Heart left ventricle (tissue), 16 donors: Measurements from ENCODE around the gene TSPAN6. TPM values are rescaled to one million over a fixed set of nuclear protein-coding genes. Genes with fewer than 3 reads are reported as not detected.

Experiments used
- ATAC-seq, 4 donors: fragments of 200-7000 bp; cut with Tn5 transposase; one replicate each; pipeline ENCODE4 v1.9.1; 2020 to 2022; ENCODE audit warnings: moderate library complexity in 4 of 4, mild to moderate bottlenecking in 3 of 4, moderate number of reproducible peaks in 1 of 4
- DNase-seq, 5 donors: peaks; one replicate each; pipeline ENCODE4 v3.0.0-alpha.2; 2020
- H3K27ac ChIP-seq, 12 donors: fragments of 200-600 bp; sonication (generic) in 4 of 12; one replicate each; pipeline versions ENCODE4 v1.5.0 to v1.8.0; 2016 to 2022; ENCODE audit warnings: mild to moderate bottlenecking in 2 of 12
- H3K27me3 ChIP-seq, 9 donors: fragments of 200-600 bp; sonication (generic) in 2 of 9; one replicate each; pipeline versions ENCODE4 v1.5.1 to v1.8.0; 2016 to 2022; ENCODE audit warnings: mild to moderate bottlenecking in 3 of 9
- H3K36me3 ChIP-seq, 9 donors: fragments of 200-600 bp; sonication (generic) in 2 of 9; one replicate each; pipeline versions ENCODE4 v1.5.0 to v1.8.0; 2018 to 2022; ENCODE audit warnings: mild to moderate bottlenecking in 2 of 9
- H3K4me1 ChIP-seq, 12 donors: fragments of 200-600 bp; sonication (generic) in 4 of 12; one replicate each; pipeline versions ENCODE4 v1.5.0 to v1.8.0; 2016 to 2022; ENCODE audit warnings: mild to moderate bottlenecking in 3 of 12
- H3K4me3 ChIP-seq, 12 donors: fragments of 200-600 bp; sonication (generic) in 4 of 12; one replicate each; pipeline versions ENCODE4 v1.5.0 to v1.8.0; 2017 to 2022; ENCODE audit warnings: mild to moderate bottlenecking in 9 of 12, moderate library complexity in 4 of 12
- H3K9me3 ChIP-seq, 12 donors: fragments of 200-600 bp; sonication (generic) in 4 of 12; one replicate each; pipeline versions ENCODE4 v1.5.0 to v1.8.0; 2016 to 2022; ENCODE audit warnings: mild to moderate bottlenecking in 1 of 12
- CTCF ChIP-seq, 12 donors: fragments of 200-600 bp; sonication (generic) in 4 of 12; IDR thresholded peaks; one replicate each; pipeline versions ENCODE4 v1.5.0 to v1.8.0; 2018 to 2022; ENCODE audit warnings: antibody characterized with exemption in 12 of 12, mild to moderate bottlenecking in 5 of 12
- POLR2A ChIP-seq, 2 donors: fragments of 450-650 bp; IDR thresholded peaks; one replicate each; pipeline ENCODE4 v1.6.1; 2017; ENCODE audit warnings: antibody characterized with exemption in 2 of 2, mild to moderate bottlenecking in 2 of 2, moderate library complexity in 2 of 2
- WGBS, 4 donors: extraction: QIAGEN DNeasy Blood & Tissue Kit in 2 of 4; methylation state at CpG; one replicate each; pipeline versions ENCODE4 v1.1.5 to v1.1.7; 2013 to 2018; 5-methylcytosine and 5-hydroxymethylcytosine counted together
- intact Hi-C, 10 donors: fragments of 100-400 bp; cut with DNase I; formaldehyde crosslinking; loops; one replicate each; pipeline versions ENCODE4 v1.11.1 to v1.14.2; 2022
- polyA plus RNA-seq, 2 donors: library from polyadenylated mRNA; stranded (reverse); fragments of 200-250 nt; gene quantifications; one replicate each; pipeline ENCODE4 v1.2.3, GENCODE V29; 2013
- total RNA-seq, 9 donors: library from RNA; depleted of rRNA in 2 of 9; stranded (reverse); fragments of >200 nt in 2 of 9; fragmentation: NEBNext Ultra II Directional in 3 of 9; extraction: Animal tissue kit (Norgen Biotek cat#: 25700) in 3 of 9; gene quantifications; one replicate each; pipeline versions ENCODE4 v1.1.0 to v1.2.4, GENCODE V29; 2016 to 2023
- donor health status: ischemic (EF 13 %, LVEDD 7.1; RV severe dilation, severe dysfunction).
- donor health status: healthy with polysubstance abuse.
- donor health status: DM: no; HTN: yes; CAD: no.
- donor health status: DM: no; HTN: no; CAD: no.
- donor health status: ischemic (EF 25% LVEDD 6.9; RV normal size, moderate dysfunction).
- donor health status: ischemic (EF 25% LVEDD 5.7; RV mildly dilated, moderate dysfunction).
- donor health status: healthy.
- donor health status: DM: yes; HTN: yes; CAD: no.
- donor health status: ischemic (EF 35%, LVEDD 5.7; RV mildly dilated, moderate dysfunction).
- donor health status: nonischemic (EF 11% LVEDD 7.7; RV severe dilation, severe dysfunction).
- donor health status: DM: yes; HTN: yes; CAD: no.
- donor health status: PGD.
- donor health status: ischemic (EF 29% LVEDD 5.4; RV normal size, mild dysfunction).
- donor health status: nonischemic (EF 23%, LVEDD 6.1; RV moderate dilation, normal function).

The TSPAN6 gene
- total and polyA plus RNA-seq, 11 donors: 3.2 to 9.0 (median 5.3) TPM

DNA sequence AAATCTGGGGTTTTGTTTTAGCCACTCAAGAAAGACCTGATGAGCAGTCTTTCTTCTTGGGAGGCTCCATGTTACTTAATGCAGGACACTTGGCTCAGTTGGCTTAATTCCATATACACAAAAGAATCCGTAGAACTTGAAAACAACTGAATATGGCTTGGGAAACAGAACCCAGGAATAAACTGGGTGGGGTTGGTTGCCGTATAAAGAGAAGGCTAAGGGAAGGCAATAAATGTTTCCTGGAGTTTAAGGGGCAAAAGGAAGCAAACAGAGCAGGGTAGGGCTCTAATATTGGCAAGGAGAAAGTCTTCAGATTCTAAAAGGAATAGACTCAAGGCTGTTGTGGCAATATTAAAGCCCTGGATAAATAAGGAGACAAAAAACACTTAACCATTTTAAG, 43.5 kb downstream of the TSPAN6 start:
- intact Hi-C loops: no loop called here
- DNase-seq: no peak
- H3K36me3 ChIP-seq: no peaks in the 10 kb centered on the region
- TF ChIP-seq POLR2A (IDR thresholded peaks at IDR 0.05) (no peak), CTCF (IDR thresholded peaks at IDR 0.05) (no peak)
- H3K4me3 ChIP-seq: no peak overlapping the region
- peaks cover 0 to 17% (median 0%) of the 10 kb centered on the region in 12 donors for H3K4me1 ChIP-seq
- no peaks in the 10 kb centered on the region for H3K9me3 ChIP-seq
- ATAC-seq: no peak
- peaks cover 0 to 52% (median 0%) of the 10 kb centered on the region in 9 donors for H3K27me3 ChIP-seq
- 35 to 54% (median 40%) methylated on average over 2 of the region's 2 CpGs for WGBS, 4 donors
- no peak overlapping the region for H3K27ac ChIP-seq

- intact Hi-C loops: no loop called here
- Histone ChIP-seq H3K4me1 (peaks cover 0 to 17% (median 0%) of the 10 kb centered on the region in 12 donors), H3K4me3 (no peak overlapping the region), H3K9me3 (no peaks in the 10 kb centered on the region), H3K27ac (no peak overlapping the region), H3K27me3 (peaks cover 0 to 55% (median 0%) of the 10 kb centered on the region in 9 donors), H3K36me3 (no peaks in the 10 kb centered on the region)
- DNase-seq: peak in 1 of 5 donors; percentile 22
- WGBS, 4 donors: 54 to 83% (median 71%) methylated on average over 5 of the region's 5 CpGs
- TF ChIP-seq CTCF (IDR thresholded peaks at IDR 0.05): no peak
- ATAC-seq: no peak
Observed at GRCh38 chrX:100591256-100592051, 45.2 kb downstream of the TSPAN6 start.

GRCh38 chrX:100587861-100588260, 48.7 kb downstream of the TSPAN6 start:
- no peak overlapping the region for H3K4me3 ChIP-seq

GRCh38 chrX:100586747-100587146, 49.9 kb downstream of the TSPAN6 start:
- 44 to 60% (median 47%) methylated on average over 2 of the region's 2 CpGs for WGBS, 4 donors
- no peaks in the 10 kb centered on the region for H3K9me3 ChIP-seq
- H3K4me3 ChIP-seq: no peak overlapping the region
- intact Hi-C loops: no loop called here
- no peak for ATAC-seq
- DNase-seq: no peak
- no peaks in the 10 kb centered on the region for H3K4me1 ChIP-seq
- no peaks in the 10 kb centered on the region for H3K36me3 ChIP-seq
- TF ChIP-seq CTCF (IDR thresholded peaks at IDR 0.05) (no peak), POLR2A (IDR thresholded peaks at IDR 0.05) (no peak)
- no peak overlapping the region for H3K27ac ChIP-seq
- H3K27me3 ChIP-seq: peaks cover 0 to 58% (median 0%) of the 10 kb centered on the region in 9 donors

More at GRCh38 chrX:100587861-100588260, 48.7 kb downstream of the TSPAN6 start:
- TF ChIP-seq POLR2A (IDR thresholded peaks at IDR 0.05): no peak
- intact Hi-C loops: no loop called here
- 61 to 84% (median 70%) methylated on average over 2 of the region's 2 CpGs for WGBS, 4 donors
- Histone ChIP-seq H3K27me3 (peaks cover 0 to 51% (median 0%) of the 10 kb centered on the region in 9 donors), H3K4me1 (peaks cover 0 to 5% (median 0%) of the 10 kb centered on the region in 12 donors), H3K27ac (no peak overlapping the region), H3K9me3 (no peaks in the 10 kb centered on the region), H3K36me3 (no peaks in the 10 kb centered on the region)
- DNase-seq: no peak
- no peak for ATAC-seq
